Keratinocyte (primary cell): ENCODE results near the gene CAT. TPM values are rescaled to one million over a fixed set of nuclear protein-coding genes. Genes with fewer than 3 reads are reported as not detected.

Source experiments
- DNase-seq: peaks from one replicate; pipeline ENCODE4 v3.0.0-alpha.2; 2011; ENCODE audit warnings: low read depth, missing footprints, low spot score
- FAIRE-seq: peaks from 2 replicates; lab custom pipeline; 2011; peaks lifted over from hg19 to GRCh38; lab: Jason Lieb, UNC
- H2AFZ ChIP-seq: 2 replicates; pipeline ENCODE4 v1.6.0; 2012; ENCODE audit warnings: low read length, control low read depth, inconsistent platforms; ENCODE audit not compliant: control insufficient read depth
- H3K27ac ChIP-seq: 2 replicates; pipeline ENCODE4 v1.5.1; 2011; ENCODE audit warnings: low read length; ENCODE audit not compliant: control insufficient read depth, insufficient read depth
- H3K27me3 ChIP-seq: 3 replicates; pipeline ENCODE4 v1.6.0; 2011; ENCODE audit warnings: low read length; ENCODE audit not compliant: control insufficient read depth, insufficient read depth; ENCODE audit errors: extremely low read depth
- H3K36me3 ChIP-seq, 2 experiments: 2 replicates in 1 of 2; 3 replicates in 1 of 2; pipeline ENCODE4 v1.5.1; 2011; ENCODE audit warnings: low read length in 2 of 2, mild to moderate bottlenecking in 1 of 2; ENCODE audit not compliant: control insufficient read depth in 2 of 2, insufficient read depth in 2 of 2; ENCODE audit errors: extremely low read depth in 1 of 2
- H3K4me1 ChIP-seq: 3 replicates; pipeline ENCODE4 v1.5.1; 2011; ENCODE audit warnings: low read length; ENCODE audit not compliant: control insufficient read depth, insufficient read depth; ENCODE audit errors: extremely low read depth
- H3K4me2 ChIP-seq: 3 replicates; pipeline ENCODE4 v1.6.0; 2011; ENCODE audit warnings: low read depth, low read length; ENCODE audit not compliant: control insufficient read depth, insufficient read depth; ENCODE audit errors: extremely low read depth
- H3K4me3 ChIP-seq, 3 experiments: fragments of 200-600 bp in 1 of 3; sonication (generic) in 1 of 3; 2 replicates in 2 of 3; 3 replicates in 1 of 3; pipeline ENCODE4 v1.5.1; 2011 to 2016; ENCODE audit warnings: low read length in 3 of 3, mild to moderate bottlenecking in 3 of 3, control low read depth in 2 of 3, inconsistent platforms in 1 of 3, low read depth in 1 of 3, mixed read lengths in 1 of 3, mixed run types in 1 of 3, moderate library complexity in 1 of 3; ENCODE audit not compliant: control insufficient read depth in 2 of 3, insufficient read depth in 2 of 3; ENCODE audit errors: extremely low read depth in 1 of 3
- H3K79me2 ChIP-seq: 2 replicates; pipeline ENCODE4 v1.6.0; 2012; ENCODE audit warnings: low read length; ENCODE audit not compliant: control insufficient read depth, insufficient read depth
- H3K9ac ChIP-seq: 3 replicates; pipeline ENCODE4 v1.6.0; 2011; ENCODE audit warnings: low read length; ENCODE audit not compliant: control insufficient read depth, insufficient read depth; ENCODE audit errors: extremely low read depth
- H3K9me1 ChIP-seq: 3 replicates; pipeline ENCODE4 v1.6.0; 2011; ENCODE audit warnings: low read length; ENCODE audit not compliant: control insufficient read depth, insufficient read depth; ENCODE audit errors: extremely low read depth
- H3K9me3 ChIP-seq: 2 replicates; pipeline ENCODE4 v1.5.1; 2012; ENCODE audit warnings: low read depth, low read length; ENCODE audit not compliant: control insufficient read depth
- H4K20me1 ChIP-seq: 3 replicates; pipeline ENCODE4 v1.6.0; 2011; ENCODE audit warnings: low read length; ENCODE audit not compliant: control insufficient read depth, insufficient read depth; ENCODE audit errors: extremely low read depth
- CTCF ChIP-seq, 3 experiments: IDR thresholded peaks in 1 of 3; conservative IDR thresholded peaks in 1 of 3; optimal IDR thresholded peaks in 1 of 3; 2 replicates in 2 of 3; 3 replicates in 1 of 3; pipeline versions ENCODE3 to v1.5.1; 2011; ENCODE audit warnings: low read length in 3 of 3, mild to moderate bottlenecking in 3 of 3, moderate library complexity in 2 of 3, control low read depth in 1 of 3, inconsistent platforms in 1 of 3; ENCODE audit not compliant: insufficient read depth in 2 of 3; ENCODE audit errors: extremely low read depth in 1 of 3
- EZH2 ChIP-seq: IDR thresholded peaks from one replicate; pipeline ENCODE4 v1.6.1; 2012; ENCODE audit warnings: inconsistent platforms, mild to moderate bottlenecking, low read length, moderate library complexity
- dilution Hi-C: fragments of 300-500 bp; cut with MboI; formaldehyde crosslinking; loops from one replicate; pipeline ENCODE4 v1.7.0; 2020; ENCODE audit warnings: low sequenced_read_pairs; ENCODE audit not compliant: extremely low pct_ligation_motif_present
- polyA plus RNA-seq, 5 experiments: library from polyadenylated mRNA; depleted of rRNA in 3 of 5; stranded (reverse) in 3 of 5; stranded (forward) in 1 of 5; unstranded in 1 of 5; fragments of >200 nt; gene quantifications; 1 replicate in 1 of 5; 2 replicates in 3 of 5; 3 replicates in 1 of 5; pipeline versions ENCODE4 v1.2.1 to v1.2.3, GENCODE V29; 2011 to 2012; ENCODE audit warnings: missing spikeins in 2 of 5, low read depth in 1 of 5, low replicate concordance in 1 of 5

CAT gene
- polyA plus RNA-seq, 1 donor (not counting 4 experiments of a cell fraction or from before 2014, with no cell fraction given): 94.8 TPM

GRCh38 chr11:34405079-34405858 is 33.5 kb upstream of the CAT start:
- Histone ChIP-seq H3K27ac (no peak overlapping the region), H3K4me1 (peaks cover 16% of the 10 kb centered on the region), H4K20me1 (no peaks in the 10 kb centered on the region), H3K27me3 (no peaks in the 10 kb centered on the region), H3K9me1 (no peaks in the 10 kb centered on the region), H3K36me3 (no peaks in the 10 kb centered on the region), H3K79me2 (no peaks in the 10 kb centered on the region), H3K9ac (no peak overlapping the region), H3K4me3 (peak overlapping the region in 2 of 3 experiments; percentile 18 to 62), H3K4me2 (peak overlapping the region; percentile 81), H3K9me3 (no peaks in the 10 kb centered on the region), H2AFZ (peak overlapping the region; percentile 75)
- TF ChIP-seq EZH2: no peak
- no peak for TF ChIP-seq CTCF (optimal IDR thresholded peaks at IDR 0.05 in 1 of 3, IDR thresholded peaks at IDR 0.05 in 1 of 3, conservative IDR thresholded peaks at IDR 0.05 in 1 of 3; ENCODE audit: extremely low read depth in 1 of 3, insufficient read depth in 2 of 3, low read length in 3 of 3)
- no peak for DNase-seq
- dilution Hi-C loops: no loop called here
- peak; percentile 59 for FAIRE-seq

- Histone ChIP-seq H3K4me3 (no peak overlapping the region), H3K9me1 (no peaks in the 10 kb centered on the region), H3K4me1 (peaks cover 16% of the 10 kb centered on the region), H3K27me3 (no peaks in the 10 kb centered on the region), H3K4me2 (no peak overlapping the region), H3K36me3 (no peaks in the 10 kb centered on the region), H4K20me1 (no peaks in the 10 kb centered on the region), H3K79me2 (no peaks in the 10 kb centered on the region), H3K27ac (no peak overlapping the region), H2AFZ (no peak overlapping the region), H3K9me3 (no peaks in the 10 kb centered on the region), H3K9ac (no peak overlapping the region)
- no peak for FAIRE-seq
- DNase-seq: no peak
- dilution Hi-C loops: no loop called here
- TF ChIP-seq CTCF (optimal IDR thresholded peaks at IDR 0.05 in 1 of 3, IDR thresholded peaks at IDR 0.05 in 1 of 3, conservative IDR thresholded peaks at IDR 0.05 in 1 of 3; ENCODE audit: extremely low read depth in 1 of 3, insufficient read depth in 2 of 3, low read length in 3 of 3): no peak
- TF ChIP-seq EZH2: no peak
Measured at GRCh38 chr11:34406413-34406812, 32.3 kb upstream of the CAT start.
